Activated naive CD8-positive, alpha-beta T cell treated with anti-CD3 and anti-CD28 coated beads, Interleukin-2, amount 50 U/mL, for 24 hours (primary cell): ENCODE measurements around the gene CNRIP1.
"Not testable (repeated sequence)": the region's sequence is repeated elsewhere in the genome, so short reads cannot be mapped to it uniquely, and the experiment has no call there.

Experiments used
- ATAC-seq: fragments of 150-1000 bp; cut with Tn5 transposase; one replicate; pipeline ENCODE4 v1.10.0; 2021
- DNase-seq: peaks from one replicate; pipeline ENCODE4 v3.0.0; 2021
- H3K27ac Mint-ChIP-seq: one replicate; pipeline ENCODE4 v1.8.0; 2021; ENCODE audit warnings: mild to moderate bottlenecking, mixed read lengths
- H3K27me3 Mint-ChIP-seq: one replicate; pipeline ENCODE4 v1.8.0; 2021; ENCODE audit warnings: mixed read lengths
- H3K36me3 Mint-ChIP-seq: one replicate; pipeline ENCODE4 v1.8.0; 2021; ENCODE audit warnings: low read depth, mixed read lengths
- H3K4me1 Mint-ChIP-seq: one replicate; pipeline ENCODE4 v1.8.0; 2021; ENCODE audit warnings: mixed read lengths
- H3K4me3 Mint-ChIP-seq: one replicate; pipeline ENCODE4 v1.8.0; 2021; ENCODE audit warnings: mild to moderate bottlenecking, moderate library complexity, mixed read lengths
- H3K9me3 Mint-ChIP-seq: one replicate; pipeline ENCODE4 v1.8.0; 2021; ENCODE audit warnings: mixed read lengths

The CNRIP1 gene

DNA sequence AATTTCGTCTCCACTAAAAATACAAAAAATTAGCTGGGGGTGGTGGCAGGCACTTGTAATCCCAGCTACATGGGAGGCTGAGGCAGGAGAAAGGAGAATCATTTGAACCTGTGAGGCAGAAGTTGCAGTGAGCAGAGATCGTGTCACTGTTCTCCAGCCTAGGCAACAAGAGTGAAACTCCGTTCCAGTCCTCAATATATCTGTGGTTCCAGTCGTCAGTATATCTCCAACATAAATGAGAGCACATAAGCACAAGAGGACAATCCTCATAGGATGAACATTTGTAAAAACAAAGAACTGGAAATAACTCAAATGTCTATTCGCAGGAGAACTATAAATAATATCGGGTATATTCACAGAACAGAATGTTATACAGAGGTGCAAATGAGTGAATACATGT, 32.2 kb upstream of the CNRIP1 start:
- H3K4me1 Mint-ChIP-seq = no peaks in the 10 kb centered on the region
- DNase-seq = no peak
- ATAC-seq = no peak
- no peaks in the 10 kb centered on the region for H3K36me3 Mint-ChIP-seq
- peaks cover 3% of the 10 kb centered on the region for H3K27me3 Mint-ChIP-seq
- no peak overlapping the region for H3K27ac Mint-ChIP-seq
- H3K4me3 Mint-ChIP-seq = no peak overlapping the region
- H3K9me3 Mint-ChIP-seq = no peaks in the 10 kb centered on the region

DNA sequence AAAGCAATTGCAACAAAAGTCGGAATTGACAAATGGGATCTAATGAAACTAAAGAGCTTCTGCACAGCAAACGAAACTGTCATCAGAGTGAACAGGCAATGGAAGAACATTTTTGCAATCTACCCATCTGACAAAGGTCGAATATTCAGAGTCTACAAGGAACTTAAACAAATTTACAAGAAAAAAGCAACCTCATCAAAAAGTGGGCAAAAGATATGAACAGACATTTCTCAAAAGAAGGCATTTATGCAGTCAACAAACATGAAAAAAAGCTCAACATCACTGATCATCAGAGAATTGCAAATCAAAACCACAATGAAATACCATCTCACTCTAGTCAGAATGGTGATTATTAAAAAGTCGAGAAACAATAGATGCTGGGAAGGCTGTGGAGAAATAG, 29.3 kb upstream of the CNRIP1 start:
- H3K27ac Mint-ChIP-seq, H3K4me3 Mint-ChIP-seq, ATAC-seq, H3K4me1 Mint-ChIP-seq, H3K36me3 Mint-ChIP-seq, DNase-seq, H3K9me3 Mint-ChIP-seq, H3K27me3 Mint-ChIP-seq: not testable (repeated sequence)

DNA sequence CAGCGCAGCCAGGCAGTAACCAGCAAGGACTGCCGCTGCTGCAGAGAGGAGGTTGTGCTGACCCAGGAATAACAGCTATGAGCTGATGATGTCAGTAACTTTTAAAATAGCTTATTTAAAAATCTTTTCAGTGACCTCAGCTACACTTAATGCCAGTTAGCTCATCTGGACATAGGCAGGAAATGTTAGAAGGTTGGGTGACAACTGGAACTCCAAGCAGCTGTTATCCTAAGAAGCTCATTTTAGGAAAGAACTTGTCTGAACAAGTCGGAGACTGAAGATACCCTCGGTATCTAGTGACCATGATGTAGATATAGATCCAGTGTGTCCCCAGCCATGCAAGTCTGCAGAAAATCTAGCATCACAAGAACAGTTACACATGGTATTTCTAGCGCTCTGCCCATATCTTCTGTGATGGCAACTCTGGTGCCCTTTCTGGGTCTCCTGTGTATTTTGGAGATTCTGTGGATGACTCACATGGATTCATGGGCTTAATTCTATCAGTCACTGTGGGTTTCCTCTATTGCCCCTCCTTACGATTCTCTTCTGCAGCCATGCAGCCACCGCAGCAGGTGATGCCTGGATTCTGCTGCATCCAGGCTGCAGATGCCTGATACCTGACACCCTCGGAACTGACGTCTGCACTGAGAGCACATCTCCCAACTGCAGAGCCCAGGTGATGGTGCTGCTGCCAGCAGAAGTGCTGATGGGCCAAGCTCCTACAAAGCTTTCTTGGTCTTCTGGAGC, 25.6 kb upstream of the CNRIP1 start:
- Mint-ChIP-seq H3K4me1 (no peaks in the 10 kb centered on the region), H3K27ac (no peak overlapping the region), H3K4me3 (no peak overlapping the region), H3K36me3 (no peaks in the 10 kb centered on the region), H3K9me3 (no peaks in the 10 kb centered on the region), H3K27me3 (peaks cover 28% of the 10 kb centered on the region)
- no peak for DNase-seq
- ATAC-seq = no peak

DNA sequence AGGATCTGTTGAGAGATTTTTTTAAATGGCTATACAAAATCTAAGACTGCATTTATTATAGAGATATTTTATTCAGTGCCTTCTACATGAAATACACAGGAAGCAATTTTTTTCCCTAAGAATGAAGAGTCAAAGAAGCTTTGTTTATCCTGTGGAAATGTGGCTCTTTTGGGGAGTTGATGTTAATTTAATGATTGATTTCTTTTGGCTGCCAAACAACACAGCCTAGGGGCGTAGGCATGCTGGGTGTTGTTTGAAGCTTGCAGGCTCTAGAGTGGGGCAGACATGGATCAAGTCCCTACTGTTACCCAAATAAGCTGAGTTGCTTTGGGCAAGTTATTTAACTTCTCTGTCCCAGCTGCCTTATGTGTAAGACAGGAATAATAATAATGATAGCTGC, 24.3 kb upstream of the CNRIP1 start:
- no peaks in the 10 kb centered on the region for H3K36me3 Mint-ChIP-seq
- no peak for ATAC-seq
- H3K4me1 Mint-ChIP-seq = no peaks in the 10 kb centered on the region
- H3K4me3 Mint-ChIP-seq = no peak overlapping the region
- peaks cover 33% of the 10 kb centered on the region for H3K27me3 Mint-ChIP-seq
- no peak overlapping the region for H3K27ac Mint-ChIP-seq
- no peaks in the 10 kb centered on the region for H3K9me3 Mint-ChIP-seq
- no peak for DNase-seq

DNA sequence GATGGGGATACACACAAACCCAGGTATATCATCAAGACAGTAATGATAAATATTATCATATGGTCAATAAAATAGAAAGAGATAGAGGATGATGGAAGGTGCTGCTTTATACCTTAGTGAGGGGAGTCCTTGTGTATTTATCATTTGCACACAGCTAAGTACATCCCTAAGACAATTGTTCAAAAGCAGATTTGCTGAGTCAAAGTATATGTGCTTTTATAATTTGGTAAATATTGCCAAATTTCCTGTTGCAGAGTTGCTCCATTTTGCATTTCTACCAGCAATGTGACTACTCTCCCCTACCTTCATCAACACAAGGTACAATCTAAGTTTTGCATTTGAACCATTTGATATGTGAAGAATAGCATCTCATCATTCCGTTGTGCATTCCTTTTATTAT, 22.7 kb upstream of the CNRIP1 start:
- Mint-ChIP-seq H3K9me3 (no peaks in the 10 kb centered on the region), H3K4me1 (no peaks in the 10 kb centered on the region), H3K4me3 (no peak overlapping the region), H3K36me3 (no peaks in the 10 kb centered on the region), H3K27ac (no peak overlapping the region), H3K27me3 (peaks cover 38% of the 10 kb centered on the region)
- ATAC-seq (no peak), DNase-seq (no peak)

DNA sequence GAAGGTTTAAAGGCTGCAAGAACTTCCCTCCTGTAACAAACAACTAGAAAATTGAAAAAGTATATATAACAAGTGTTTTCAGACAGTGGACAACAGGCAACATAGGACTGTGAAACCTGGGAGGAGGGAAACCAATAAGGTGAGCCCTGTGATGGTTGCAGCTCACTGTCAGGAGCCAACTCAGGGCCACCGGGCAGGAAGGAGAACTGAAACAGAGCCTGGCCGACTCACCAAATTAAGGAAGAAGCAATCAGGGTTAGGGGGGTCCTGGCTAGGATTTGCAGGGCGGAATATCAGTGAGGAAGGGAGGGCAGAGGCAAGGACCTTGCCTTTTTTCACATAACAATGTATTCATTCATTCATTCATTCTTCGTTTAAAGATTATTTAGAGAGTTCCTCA, 21.8 kb upstream of the CNRIP1 start:
- peaks cover 34% of the 10 kb centered on the region for H3K27me3 Mint-ChIP-seq
- ATAC-seq = no peak
- DNase-seq = no peak
- H3K9me3 Mint-ChIP-seq = no peaks in the 10 kb centered on the region
- H3K27ac Mint-ChIP-seq = no peak overlapping the region
- no peak overlapping the region for H3K4me3 Mint-ChIP-seq
- no peaks in the 10 kb centered on the region for H3K4me1 Mint-ChIP-seq
- H3K36me3 Mint-ChIP-seq = no peaks in the 10 kb centered on the region

DNA sequence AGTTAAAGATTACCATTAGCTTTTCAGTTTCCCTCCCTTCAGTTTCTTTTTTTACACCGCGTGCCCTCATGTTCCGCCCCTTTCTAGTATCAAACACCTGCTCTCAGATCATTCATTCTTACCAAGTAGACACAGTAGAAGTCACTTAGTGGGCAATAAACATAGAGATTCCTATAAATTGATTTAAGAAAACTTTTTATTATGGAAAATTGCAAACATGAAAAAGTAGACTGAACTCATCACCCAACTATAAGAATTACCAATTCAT, 21.2 kb upstream of the CNRIP1 start:
- H3K27me3 Mint-ChIP-seq = peaks cover 34% of the 10 kb centered on the region
- no peaks in the 10 kb centered on the region for H3K4me1 Mint-ChIP-seq
- DNase-seq = no peak
- no peak overlapping the region for H3K4me3 Mint-ChIP-seq
- no peaks in the 10 kb centered on the region for H3K9me3 Mint-ChIP-seq
- H3K36me3 Mint-ChIP-seq = no peaks in the 10 kb centered on the region
- H3K27ac Mint-ChIP-seq = no peak overlapping the region
- no peak for ATAC-seq

DNA sequence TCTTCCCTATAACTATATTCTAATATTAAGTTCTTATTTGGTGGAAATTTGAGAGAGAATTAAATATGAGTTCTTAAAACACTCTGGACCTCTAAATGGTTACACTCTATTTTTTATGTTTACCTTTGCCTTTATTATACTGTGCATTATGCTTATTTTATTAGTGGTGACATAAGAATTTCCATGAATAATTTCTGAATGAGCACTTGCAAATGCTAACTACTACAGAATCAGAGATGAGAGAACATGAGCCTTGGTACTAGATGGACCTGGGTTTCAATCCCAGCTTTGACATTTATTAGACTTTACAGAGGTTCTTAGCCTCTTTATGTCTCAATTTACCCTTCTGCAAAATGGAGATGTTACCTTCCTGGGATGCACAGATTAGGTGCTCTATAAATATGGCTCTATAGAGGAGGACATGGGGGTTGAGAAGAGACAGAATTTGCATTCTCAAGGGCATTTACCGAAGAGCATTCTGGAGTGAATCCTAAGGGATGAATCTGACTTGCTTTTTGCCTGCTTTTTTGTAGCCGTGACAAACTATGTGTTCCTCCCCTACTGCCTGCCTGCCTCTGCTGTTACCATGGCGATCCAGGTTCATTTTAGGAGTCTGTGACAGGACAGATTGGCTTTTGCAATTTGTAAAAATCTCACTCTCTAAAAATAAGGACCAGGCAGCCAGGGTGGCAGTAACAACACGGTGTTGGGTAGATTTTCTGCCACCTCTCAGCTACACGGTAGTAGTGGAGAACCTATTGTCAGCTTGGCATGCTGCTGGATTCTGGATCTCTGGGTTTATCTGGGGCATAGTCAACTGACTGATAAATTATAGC, 20.7 kb upstream of the CNRIP1 start:
- peaks cover 32% of the 10 kb centered on the region for H3K27me3 Mint-ChIP-seq
- H3K4me1 Mint-ChIP-seq = no peaks in the 10 kb centered on the region
- H3K4me3 Mint-ChIP-seq = no peak overlapping the region
- ATAC-seq (no peak), DNase-seq (no peak)
- H3K27ac Mint-ChIP-seq = no peak overlapping the region
- H3K36me3 Mint-ChIP-seq = no peaks in the 10 kb centered on the region
- no peaks in the 10 kb centered on the region for H3K9me3 Mint-ChIP-seq

DNA sequence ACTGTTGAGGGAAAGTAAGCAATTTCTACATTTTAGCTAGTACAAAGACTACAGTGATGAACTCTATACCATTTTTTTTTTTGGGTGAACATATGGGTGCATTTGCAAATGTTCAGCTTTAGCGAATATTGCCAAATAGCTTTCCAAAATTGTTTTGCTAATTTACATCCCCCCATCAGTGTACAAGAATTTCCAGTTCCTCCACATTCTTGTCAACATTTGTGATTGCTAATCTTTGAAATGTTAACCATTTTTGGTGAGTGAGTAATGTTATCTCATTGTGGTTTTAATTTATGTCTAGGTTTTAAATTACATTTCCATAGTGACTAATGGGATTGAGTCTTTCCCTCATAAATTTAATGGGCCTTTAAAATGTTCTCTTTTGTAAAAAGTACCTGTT, 16.4 kb upstream of the CNRIP1 start:
- Mint-ChIP-seq H3K9me3 (no peaks in the 10 kb centered on the region), H3K27me3 (peaks cover 32% of the 10 kb centered on the region), H3K36me3 (no peaks in the 10 kb centered on the region), H3K4me3 (no peak overlapping the region), H3K4me1 (no peaks in the 10 kb centered on the region), H3K27ac (no peak overlapping the region)
- DNase-seq (no peak), ATAC-seq (no peak)

DNA sequence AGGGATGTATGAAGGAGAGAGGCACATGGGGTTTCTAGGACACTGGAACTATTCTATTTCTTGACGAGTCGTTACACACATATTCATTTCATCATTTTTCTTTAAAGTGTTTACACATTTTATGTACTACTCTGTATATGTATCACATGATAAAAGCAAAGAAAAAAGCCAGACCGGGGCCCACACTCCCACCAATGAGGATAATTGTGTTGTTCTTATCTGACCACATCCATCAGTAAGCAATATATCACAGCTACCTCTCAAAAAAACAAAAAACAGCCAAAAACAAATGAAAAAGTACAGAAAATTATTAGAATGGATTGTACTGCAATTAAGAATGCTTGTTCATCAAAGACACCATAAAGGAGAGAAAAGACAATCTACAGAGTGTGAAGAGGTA, 14.2 kb upstream of the CNRIP1 start:
- H3K36me3 Mint-ChIP-seq = no peaks in the 10 kb centered on the region
- H3K27ac Mint-ChIP-seq = no peak overlapping the region
- H3K4me1 Mint-ChIP-seq = no peaks in the 10 kb centered on the region
- ATAC-seq (no peak), DNase-seq (no peak)
- H3K9me3 Mint-ChIP-seq = no peaks in the 10 kb centered on the region
- peaks cover 21% of the 10 kb centered on the region for H3K27me3 Mint-ChIP-seq
- H3K4me3 Mint-ChIP-seq = no peak overlapping the region

DNA sequence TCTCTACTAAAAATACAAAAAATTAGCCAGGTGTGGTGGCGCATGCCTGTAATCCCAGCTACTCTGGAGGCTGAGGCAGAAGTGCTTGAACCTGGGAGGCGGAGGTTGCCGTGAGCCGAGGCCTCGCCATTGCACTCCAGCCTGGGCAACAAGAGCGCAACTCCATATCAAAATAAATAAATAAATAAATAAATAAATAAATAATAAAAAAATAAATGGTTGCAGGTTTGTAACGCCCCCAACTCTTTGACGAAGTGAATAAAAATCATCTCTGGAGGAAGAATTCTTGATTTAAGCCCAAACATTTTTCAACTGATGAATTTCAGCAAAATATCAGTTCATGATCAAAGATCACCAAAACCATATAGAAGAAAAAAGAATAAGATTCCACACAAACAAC, 13.3 kb upstream of the CNRIP1 start:
- DNase-seq = no peak
- Mint-ChIP-seq H3K9me3 (no peaks in the 10 kb centered on the region), H3K27me3 (peaks cover 25% of the 10 kb centered on the region), H3K36me3 (no peaks in the 10 kb centered on the region), H3K4me1 (no peaks in the 10 kb centered on the region), H3K27ac (no peak overlapping the region), H3K4me3 (no peak overlapping the region)
- ATAC-seq = no peak

DNA sequence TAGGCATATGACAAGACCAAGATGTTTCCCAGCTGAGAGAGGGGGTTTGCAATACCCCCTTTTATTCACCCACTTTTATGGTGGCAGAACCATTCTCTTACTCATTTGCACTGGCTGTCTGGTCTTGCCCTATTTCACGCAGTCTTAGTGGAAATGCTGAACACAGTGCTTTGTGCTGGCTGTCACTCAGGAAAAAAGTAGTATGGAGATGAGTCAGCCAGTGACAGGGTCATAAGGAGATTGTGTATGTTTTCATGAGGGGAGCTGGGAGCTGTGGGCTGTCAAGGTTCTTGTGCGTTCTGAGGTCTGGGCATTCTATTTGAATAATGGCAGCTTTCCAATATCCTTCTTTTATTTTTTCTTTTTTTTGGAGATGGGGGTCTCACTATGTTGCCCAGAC, 10.9 kb upstream of the CNRIP1 start:
- no peaks in the 10 kb centered on the region for H3K4me1 Mint-ChIP-seq
- peaks cover 22% of the 10 kb centered on the region for H3K27me3 Mint-ChIP-seq
- no peak overlapping the region for H3K4me3 Mint-ChIP-seq
- H3K9me3 Mint-ChIP-seq = no peaks in the 10 kb centered on the region
- no peak overlapping the region for H3K27ac Mint-ChIP-seq
- no peaks in the 10 kb centered on the region for H3K36me3 Mint-ChIP-seq
- ATAC-seq (peak; percentile 90), DNase-seq (no peak)

DNA sequence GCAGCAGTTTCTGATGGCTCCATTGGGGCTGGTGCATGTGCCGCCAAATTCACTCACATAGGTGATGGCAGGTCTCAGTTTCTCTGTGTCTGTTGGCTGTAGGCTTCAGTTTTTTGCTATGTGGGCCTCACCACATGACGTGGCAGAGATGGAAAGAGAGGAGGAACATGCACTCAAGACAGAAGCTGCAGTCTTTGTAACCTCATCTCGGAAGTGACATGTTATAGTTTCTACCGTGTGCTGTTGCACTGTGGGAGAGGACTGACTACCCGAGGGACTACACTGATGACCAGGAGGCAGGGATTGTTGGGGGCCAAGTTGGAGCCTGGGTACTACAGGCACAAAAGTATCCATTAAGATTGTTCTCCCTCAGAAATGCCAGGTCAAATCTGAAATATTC, 9.2 kb upstream of the CNRIP1 start:
- H3K27ac Mint-ChIP-seq = no peak overlapping the region
- no peak overlapping the region for H3K4me3 Mint-ChIP-seq
- no peaks in the 10 kb centered on the region for H3K4me1 Mint-ChIP-seq
- DNase-seq = no peak
- H3K9me3 Mint-ChIP-seq = no peaks in the 10 kb centered on the region
- ATAC-seq = no peak
- peaks cover 24% of the 10 kb centered on the region for H3K27me3 Mint-ChIP-seq
- no peaks in the 10 kb centered on the region for H3K36me3 Mint-ChIP-seq

DNA sequence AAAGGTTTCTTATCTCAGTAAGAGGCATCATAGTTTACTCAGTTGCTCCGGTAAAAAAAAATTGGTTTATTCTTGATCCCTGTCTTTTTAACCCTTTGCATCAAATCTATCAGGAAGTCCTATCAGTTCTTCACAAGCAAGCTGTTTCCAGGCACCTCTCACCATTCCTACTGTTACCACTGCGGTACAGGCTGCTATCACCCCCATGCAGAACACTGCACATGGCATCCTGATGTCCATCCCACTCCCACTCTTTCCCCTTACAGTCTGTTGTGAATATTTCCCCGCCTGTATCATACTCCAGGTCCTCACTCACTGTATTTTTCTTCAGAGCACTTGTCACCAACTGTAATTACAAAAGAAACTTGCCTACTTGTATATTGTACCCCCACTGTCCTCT, 5.3 kb upstream of the CNRIP1 start:
- ATAC-seq = no peak
- DNase-seq = no peak
- Mint-ChIP-seq H3K27me3 (peaks cover 42% of the 10 kb centered on the region), H3K27ac (no peak overlapping the region), H3K4me3 (no peak overlapping the region), H3K36me3 (no peaks in the 10 kb centered on the region), H3K9me3 (no peaks in the 10 kb centered on the region), H3K4me1 (peaks cover 4% of the 10 kb centered on the region)

DNA sequence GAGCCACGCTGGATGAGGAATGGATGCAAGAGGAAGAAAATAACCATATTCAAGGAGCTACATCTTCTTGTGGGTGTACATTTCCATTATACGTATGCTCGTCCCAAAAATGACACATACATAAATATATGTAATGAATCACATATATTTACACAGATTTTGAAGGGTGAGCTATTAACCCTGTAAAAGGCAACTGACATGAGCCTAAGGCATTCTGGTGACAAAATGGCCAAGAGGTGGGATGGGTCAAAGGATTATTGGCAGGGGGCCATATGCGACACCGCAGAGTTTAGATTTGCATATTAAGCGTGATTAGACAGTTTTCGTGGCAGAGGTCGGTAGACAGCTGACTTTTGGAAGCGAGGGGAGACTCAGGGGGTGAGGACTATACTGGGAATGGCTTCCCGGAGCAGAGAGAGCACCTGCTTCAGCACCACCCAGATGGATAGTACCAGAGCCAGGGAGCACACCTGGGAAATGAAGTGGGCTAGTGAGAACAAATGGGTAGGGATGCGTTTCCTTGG, 431 bp upstream of the CNRIP1 start:
- peak overlapping the region; percentile 70 for H3K4me3 Mint-ChIP-seq
- ATAC-seq = no peak

More for the DNA sequence above, 431 bp upstream of the CNRIP1 start:
- H3K4me1 Mint-ChIP-seq = peaks cover 9% of the 10 kb centered on the region
- H3K36me3 Mint-ChIP-seq = no peaks in the 10 kb centered on the region
- no peak for DNase-seq
- peaks cover 56% of the 10 kb centered on the region for H3K27me3 Mint-ChIP-seq
- H3K9me3 Mint-ChIP-seq = no peaks in the 10 kb centered on the region
- peak overlapping the region; percentile 62 for H3K27ac Mint-ChIP-seq
